Vagina (tissue), 2 donors: Measurements from ENCODE around the gene ZBTB7A.

Experiments
- POLR2A ChIP-seq, 2 donors: fragments of 450-650 bp; IDR thresholded peaks; one replicate each; pipeline ENCODE4 v1.6.1; 2017; ENCODE audit warnings: antibody characterized with exemption in 2 of 2, mild to moderate bottlenecking in 2 of 2, moderate library complexity in 2 of 2
- TF ChIP-seq, protein P1 (sequence below), 3 experiments: fragments of 450-650 bp in 2 of 3; fragments of 200-600 bp in 1 of 3; sonication (generic) in 1 of 3; IDR thresholded peaks; one replicate each; pipeline ENCODE4 v1.5.1; 2017 to 2019; ENCODE audit warnings: antibody characterized with exemption in 3 of 3, mild to moderate bottlenecking in 2 of 3, moderate library complexity in 2 of 3

DNA sequence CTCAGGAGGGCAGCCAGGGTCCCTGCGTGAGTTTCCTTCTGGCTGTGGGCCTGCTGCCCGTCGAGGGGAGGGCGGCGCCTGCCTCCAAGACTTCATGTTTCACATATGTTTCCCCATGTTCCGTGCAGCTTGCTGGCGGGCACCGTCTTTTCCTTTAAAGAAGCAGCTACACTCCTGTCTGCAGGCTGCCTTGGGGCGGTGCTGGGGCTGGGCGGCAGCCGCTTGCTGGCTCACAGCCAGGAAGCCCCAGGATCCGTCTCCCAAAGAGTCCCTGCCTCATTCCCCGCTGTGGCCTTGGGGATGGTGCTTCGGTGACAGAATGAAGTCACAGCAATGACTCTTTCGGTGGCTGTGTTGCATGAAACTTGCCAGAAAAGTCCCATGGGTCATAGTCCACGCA is 34.3 kb downstream of the ZBTB7A start:
- TF ChIP-seq, protein P1, sequence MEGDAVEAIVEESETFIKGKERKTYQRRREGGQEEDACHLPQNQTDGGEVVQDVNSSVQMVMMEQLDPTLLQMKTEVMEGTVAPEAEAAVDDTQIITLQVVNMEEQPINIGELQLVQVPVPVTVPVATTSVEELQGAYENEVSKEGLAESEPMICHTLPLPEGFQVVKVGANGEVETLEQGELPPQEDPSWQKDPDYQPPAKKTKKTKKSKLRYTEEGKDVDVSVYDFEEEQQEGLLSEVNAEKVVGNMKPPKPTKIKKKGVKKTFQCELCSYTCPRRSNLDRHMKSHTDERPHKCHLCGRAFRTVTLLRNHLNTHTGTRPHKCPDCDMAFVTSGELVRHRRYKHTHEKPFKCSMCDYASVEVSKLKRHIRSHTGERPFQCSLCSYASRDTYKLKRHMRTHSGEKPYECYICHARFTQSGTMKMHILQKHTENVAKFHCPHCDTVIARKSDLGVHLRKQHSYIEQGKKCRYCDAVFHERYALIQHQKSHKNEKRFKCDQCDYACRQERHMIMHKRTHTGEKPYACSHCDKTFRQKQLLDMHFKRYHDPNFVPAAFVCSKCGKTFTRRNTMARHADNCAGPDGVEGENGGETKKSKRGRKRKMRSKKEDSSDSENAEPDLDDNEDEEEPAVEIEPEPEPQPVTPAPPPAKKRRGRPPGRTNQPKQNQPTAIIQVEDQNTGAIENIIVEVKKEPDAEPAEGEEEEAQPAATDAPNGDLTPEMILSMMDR (IDR thresholded peaks at IDR 0.05), result no peak
- no peak for TF ChIP-seq POLR2A (IDR thresholded peaks at IDR 0.05)
